Measurements from ENCODE around the gene MAGIX.

DNA sequence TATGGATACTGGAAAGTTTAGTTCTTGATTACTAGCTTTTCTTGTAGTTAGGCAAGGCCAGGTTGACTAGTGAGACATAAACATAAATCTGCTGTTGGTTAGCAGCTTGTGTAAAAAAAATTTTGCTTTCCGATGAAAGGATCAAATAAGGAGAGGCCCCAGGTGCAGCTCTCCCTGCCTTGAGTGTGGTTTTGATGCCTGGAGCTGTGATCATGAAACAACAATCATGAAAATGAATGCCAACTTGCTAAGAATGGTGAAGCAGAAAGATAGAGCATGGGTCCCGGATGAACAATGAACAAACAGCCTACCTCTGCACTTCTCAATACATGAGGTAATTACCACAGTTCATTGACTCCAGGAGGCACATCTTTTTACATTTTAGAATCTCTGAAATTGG, 51.9 kb downstream of the MAGIX start:
- TF ChIP-seq, protein P1, sequence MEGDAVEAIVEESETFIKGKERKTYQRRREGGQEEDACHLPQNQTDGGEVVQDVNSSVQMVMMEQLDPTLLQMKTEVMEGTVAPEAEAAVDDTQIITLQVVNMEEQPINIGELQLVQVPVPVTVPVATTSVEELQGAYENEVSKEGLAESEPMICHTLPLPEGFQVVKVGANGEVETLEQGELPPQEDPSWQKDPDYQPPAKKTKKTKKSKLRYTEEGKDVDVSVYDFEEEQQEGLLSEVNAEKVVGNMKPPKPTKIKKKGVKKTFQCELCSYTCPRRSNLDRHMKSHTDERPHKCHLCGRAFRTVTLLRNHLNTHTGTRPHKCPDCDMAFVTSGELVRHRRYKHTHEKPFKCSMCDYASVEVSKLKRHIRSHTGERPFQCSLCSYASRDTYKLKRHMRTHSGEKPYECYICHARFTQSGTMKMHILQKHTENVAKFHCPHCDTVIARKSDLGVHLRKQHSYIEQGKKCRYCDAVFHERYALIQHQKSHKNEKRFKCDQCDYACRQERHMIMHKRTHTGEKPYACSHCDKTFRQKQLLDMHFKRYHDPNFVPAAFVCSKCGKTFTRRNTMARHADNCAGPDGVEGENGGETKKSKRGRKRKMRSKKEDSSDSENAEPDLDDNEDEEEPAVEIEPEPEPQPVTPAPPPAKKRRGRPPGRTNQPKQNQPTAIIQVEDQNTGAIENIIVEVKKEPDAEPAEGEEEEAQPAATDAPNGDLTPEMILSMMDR (IDR thresholded peaks at IDR 0.05) = no peak
- no peak for TF ChIP-seq POLR2A (IDR thresholded peaks at IDR 0.05)

Measured in testis (tissue), 2 donors.